Mesendoderm (in vitro differentiated cells): ENCODE results near the gene MIOS.

ENCODE experiments used
- DNase-seq: peaks from one replicate; pipeline ENCODE4 v3.0.0; 2013
- H2AK5ac ChIP-seq: 2 replicates; pipeline ENCODE4 v1.6.1; 2013; ENCODE audit warnings: low read length, inconsistent platforms
- H2BK120ac ChIP-seq: 2 replicates; pipeline ENCODE4 v1.6.1; 2013; ENCODE audit warnings: low read depth, mild to moderate bottlenecking, low read length, moderate library complexity, mixed read lengths
- H2BK15ac ChIP-seq: replicated peaks from 2 replicates; pipeline ENCODE4 v1.6.1; 2013; ENCODE audit warnings: low read depth, mild to moderate bottlenecking, moderate library complexity
- H2BK5ac ChIP-seq: 2 replicates; pipeline ENCODE4 v1.6.1; 2013; ENCODE audit warnings: low read length, inconsistent platforms
- H3K18ac ChIP-seq: 2 replicates; pipeline ENCODE4 v1.6.1; 2013; ENCODE audit warnings: mild to moderate bottlenecking, low read length, mixed read lengths
- H3K23ac ChIP-seq: one replicate; pipeline ENCODE4 v1.6.1; 2013; ENCODE audit warnings: low read length
- H3K27ac ChIP-seq: 2 replicates; pipeline ENCODE4 v1.5.1; 2013; ENCODE audit warnings: low read depth, mild to moderate bottlenecking, inconsistent platforms, low read length, moderate library complexity
- H3K27me3 ChIP-seq: 2 replicates; pipeline ENCODE4 v1.6.1; 2013; ENCODE audit warnings: low read length, control low read depth, mild to moderate bottlenecking, inconsistent platforms; ENCODE audit not compliant: insufficient read depth, poor library complexity
- H3K36me3 ChIP-seq: 2 replicates; pipeline ENCODE4 v1.6.1; 2013; ENCODE audit warnings: low read length, inconsistent platforms; ENCODE audit not compliant: control insufficient read depth, insufficient read depth
- H3K4ac ChIP-seq: one replicate; pipeline ENCODE4 v1.6.1; 2013; ENCODE audit warnings: low read depth, mild to moderate bottlenecking, low read length, moderate library complexity
- H3K4me1 ChIP-seq: 2 replicates; pipeline ENCODE4 v1.6.1; 2013; ENCODE audit warnings: low read depth, low read length, inconsistent platforms; ENCODE audit not compliant: control insufficient read depth
- H3K4me2 ChIP-seq: 2 replicates; pipeline ENCODE4 v1.6.1; 2013; ENCODE audit warnings: low read length
- H3K4me3 ChIP-seq: 2 replicates; pipeline ENCODE4 v1.5.1; 2013; ENCODE audit warnings: mild to moderate bottlenecking, low read length
- H3K56ac ChIP-seq: one replicate; pipeline ENCODE4 v1.6.1; 2013; ENCODE audit warnings: low read length
- H3K79me1 ChIP-seq: 2 replicates; pipeline ENCODE4 v1.6.1; 2013; ENCODE audit warnings: low read length, inconsistent platforms
- H3K79me2 ChIP-seq: 2 replicates; pipeline ENCODE4 v1.6.1; 2013; ENCODE audit warnings: mild to moderate bottlenecking, low read length; ENCODE audit not compliant: control insufficient read depth, insufficient read depth
- H3K9ac ChIP-seq: 2 replicates; pipeline ENCODE4 v1.6.1; 2013; ENCODE audit warnings: low read length, inconsistent platforms
- H4K5ac ChIP-seq: one replicate; pipeline ENCODE4 v1.6.1; 2013; ENCODE audit warnings: low read length
- H4K8ac ChIP-seq: one replicate; pipeline ENCODE4 v1.6.1; 2013; ENCODE audit warnings: low read depth, mild to moderate bottlenecking, control low read depth, low read length, moderate library complexity
- WGBS: extraction: QIAGEN DNeasy Blood & Tissue Kit; methylation state at CpG from one replicate; pipeline ENCODE4 v1.1.7; 2013; ENCODE audit warnings: low lambda C conversion rate, missing lambda C conversion rate; ENCODE audit not compliant: insufficient coverage; ENCODE audit errors: extremely low coverage; 5-methylcytosine and 5-hydroxymethylcytosine counted together

Gene MIOS

DNA sequence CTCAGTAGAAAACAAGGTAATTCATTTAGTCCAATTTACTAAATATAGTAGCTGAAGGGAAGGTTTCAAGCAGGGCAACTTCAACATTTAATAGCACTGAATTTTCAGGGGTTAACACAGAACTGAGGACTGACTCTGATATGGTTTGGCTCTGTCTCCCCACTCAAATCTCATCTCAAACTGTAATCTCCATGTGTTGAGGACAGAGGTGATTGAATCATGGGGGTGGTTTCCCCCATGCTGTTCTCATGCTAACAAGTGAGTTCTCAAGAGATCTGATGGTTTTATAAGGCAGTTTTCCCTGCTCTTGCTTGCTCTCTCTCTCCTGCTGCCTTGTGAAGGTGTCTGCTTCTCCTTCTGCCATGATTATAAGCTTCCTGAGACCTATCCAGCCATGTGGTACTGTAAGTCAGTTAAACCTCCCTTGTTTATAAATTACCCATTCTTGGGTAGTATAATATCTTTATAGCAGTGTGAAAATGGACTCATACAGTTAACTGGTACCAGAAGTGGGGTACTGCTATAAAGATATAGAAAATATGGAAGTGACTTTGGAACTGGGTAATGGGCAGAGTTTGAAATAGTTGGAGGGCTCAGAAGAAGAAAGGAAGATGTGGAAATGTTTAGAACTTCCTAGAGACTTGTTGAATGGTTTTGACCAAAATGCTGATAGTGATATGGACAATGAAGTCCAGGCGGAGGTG is 64.1 kb downstream of the MIOS start:
- no CpG with 5 or more reads among the region's 1 CpG for WGBS

DNA sequence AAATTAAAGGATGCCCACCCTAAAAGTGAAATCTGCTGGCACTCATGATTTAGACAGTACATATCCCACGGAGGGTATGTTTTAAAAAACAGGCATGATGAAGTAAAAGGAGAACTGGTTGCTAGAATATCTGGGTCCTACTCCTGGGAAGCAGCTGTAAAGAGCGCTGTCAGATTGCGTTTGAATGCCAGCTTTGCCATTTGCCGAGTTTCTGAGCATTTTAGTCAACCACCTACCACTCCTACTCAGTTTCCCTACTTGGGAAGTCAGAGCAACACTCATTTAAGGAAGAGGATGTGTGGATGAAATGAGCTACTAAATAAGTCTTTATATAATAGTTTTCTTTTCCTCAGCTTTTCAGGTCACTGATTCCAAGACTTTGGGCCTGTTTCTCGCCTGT is 72.7 kb downstream of the MIOS start:
- Histone ChIP-seq H3K27ac (no peak overlapping the region), H3K27me3 (no peaks in the 10 kb centered on the region)
- WGBS: no CpG with 5 or more reads among the region's 5 CpGs

More for the DNA sequence above, 64.1 kb downstream of the MIOS start:
- no peaks in the 10 kb centered on the region for H3K4me1 ChIP-seq
- H3K27ac ChIP-seq: no peak overlapping the region
- no peak overlapping the region for H3K18ac ChIP-seq
- no peaks in the 10 kb centered on the region for H3K79me1 ChIP-seq
- H3K56ac ChIP-seq: no peak overlapping the region
- H3K4me2 ChIP-seq: no peak overlapping the region
- H3K36me3 ChIP-seq: no peaks in the 10 kb centered on the region
- H2BK5ac ChIP-seq: no peak overlapping the region
- H3K27me3 ChIP-seq: no peaks in the 10 kb centered on the region
- H2BK120ac ChIP-seq: no peak overlapping the region
- no peak overlapping the region for H3K23ac ChIP-seq
- no peak overlapping the region for H4K8ac ChIP-seq
- H3K9ac ChIP-seq: no peak overlapping the region
- no peak for DNase-seq
- H2AK5ac ChIP-seq: no peak overlapping the region
- no peak overlapping the region for H4K5ac ChIP-seq
- no peaks in the 10 kb centered on the region for H3K79me2 ChIP-seq
- no peak overlapping the region for H2BK15ac ChIP-seq
- no peak overlapping the region for H3K4ac ChIP-seq
- no peak overlapping the region for H3K4me3 ChIP-seq

GRCh38 chr7:7639847-7640220 is 73.2 kb downstream of the MIOS start:
- no peak overlapping the region for H3K23ac ChIP-seq
- H2BK15ac ChIP-seq: no peak overlapping the region
- peak overlapping the region; percentile 42 for H3K4me2 ChIP-seq
- H3K79me1 ChIP-seq: peaks cover 2% of the 10 kb centered on the region
- H3K4ac ChIP-seq: peak overlapping the region; percentile 17
- H3K27ac ChIP-seq: no peak overlapping the region
- H2BK120ac ChIP-seq: no peak overlapping the region
- H2AK5ac ChIP-seq: no peak overlapping the region
- WGBS: no CpG with 5 or more reads among the region's 19 CpGs
- H3K4me1 ChIP-seq: no peaks in the 10 kb centered on the region
- DNase-seq: no peak
- no peak overlapping the region for H4K5ac ChIP-seq
- no peaks in the 10 kb centered on the region for H3K36me3 ChIP-seq
- H3K27me3 ChIP-seq: no peaks in the 10 kb centered on the region
- no peak overlapping the region for H3K18ac ChIP-seq
- H3K4me3 ChIP-seq: peak overlapping the region; percentile 97
- H3K79me2 ChIP-seq: no peaks in the 10 kb centered on the region
- H4K8ac ChIP-seq: no peak overlapping the region
- H3K56ac ChIP-seq: peak overlapping the region; percentile 99
- H3K9ac ChIP-seq: peak overlapping the region; percentile 93
- H2BK5ac ChIP-seq: no peak overlapping the region

More for the DNA sequence above, 72.7 kb downstream of the MIOS start:
- no peak overlapping the region for H2AK5ac ChIP-seq
- no peak overlapping the region for H4K8ac ChIP-seq
- H3K18ac ChIP-seq: no peak overlapping the region
- peak overlapping the region; percentile 42 for H3K4me2 ChIP-seq
- H3K4me3 ChIP-seq: peak overlapping the region; percentile 97
- no peak overlapping the region for H2BK15ac ChIP-seq
- H3K79me2 ChIP-seq: no peaks in the 10 kb centered on the region
- no peaks in the 10 kb centered on the region for H3K36me3 ChIP-seq
- no peak overlapping the region for H2BK120ac ChIP-seq
- H3K9ac ChIP-seq: peak overlapping the region; percentile 93
- H3K56ac ChIP-seq: peak overlapping the region; percentile 99
- no peaks in the 10 kb centered on the region for H3K4me1 ChIP-seq
- no peak overlapping the region for H3K4ac ChIP-seq
- no peak overlapping the region for H4K5ac ChIP-seq
- no peak overlapping the region for H2BK5ac ChIP-seq
- H3K23ac ChIP-seq: no peak overlapping the region
- H3K79me1 ChIP-seq: peaks cover 2% of the 10 kb centered on the region
- no peak for DNase-seq

- peak within 1 kb of the TSS; percentile 77 for H3K27ac ChIP-seq
- H3K4ac ChIP-seq: peak within 1 kb of the TSS; percentile 17
- no CpG with 5 or more reads among the region's 68 CpGs for WGBS
- DNase-seq: peak; percentile 100
- no peak within 1 kb of the TSS for H2BK120ac ChIP-seq
- H3K4me3 ChIP-seq: peak within 1 kb of the TSS; percentile 97
- no peak within 1 kb of the TSS for H4K8ac ChIP-seq
- no peak within 1 kb of the TSS for H4K5ac ChIP-seq
- H2AK5ac ChIP-seq: no peak within 1 kb of the TSS
- H3K4me2 ChIP-seq: peak within 1 kb of the TSS; percentile 89
- no peaks in the 10 kb centered on the region for H3K4me1 ChIP-seq
- no peak within 1 kb of the TSS for H3K23ac ChIP-seq
- H3K18ac ChIP-seq: no peak within 1 kb of the TSS
- H3K9ac ChIP-seq: peak within 1 kb of the TSS; percentile 93
- peaks cover 2% of the 10 kb centered on the region for H3K79me1 ChIP-seq
- no peak within 1 kb of the TSS for H2BK15ac ChIP-seq
- H3K27me3 ChIP-seq: no peaks in the 10 kb centered on the region
- peak within 1 kb of the TSS; percentile 70 for H2BK5ac ChIP-seq
- H3K56ac ChIP-seq: peak within 1 kb of the TSS; percentile 99
- no peaks in the 10 kb centered on the region for H3K36me3 ChIP-seq
- peaks cover 2% of the 10 kb centered on the region for H3K79me2 ChIP-seq
Observed at GRCh38 chr7:7640221-7641128, 73.8 kb downstream of the MIOS start, which contains the start of gene UMAD1. TSS of gene UMAD1 (plus strand) at chr7:7640752. CDS start at chr7:7673372, 32,620 bp downstream.

DNA sequence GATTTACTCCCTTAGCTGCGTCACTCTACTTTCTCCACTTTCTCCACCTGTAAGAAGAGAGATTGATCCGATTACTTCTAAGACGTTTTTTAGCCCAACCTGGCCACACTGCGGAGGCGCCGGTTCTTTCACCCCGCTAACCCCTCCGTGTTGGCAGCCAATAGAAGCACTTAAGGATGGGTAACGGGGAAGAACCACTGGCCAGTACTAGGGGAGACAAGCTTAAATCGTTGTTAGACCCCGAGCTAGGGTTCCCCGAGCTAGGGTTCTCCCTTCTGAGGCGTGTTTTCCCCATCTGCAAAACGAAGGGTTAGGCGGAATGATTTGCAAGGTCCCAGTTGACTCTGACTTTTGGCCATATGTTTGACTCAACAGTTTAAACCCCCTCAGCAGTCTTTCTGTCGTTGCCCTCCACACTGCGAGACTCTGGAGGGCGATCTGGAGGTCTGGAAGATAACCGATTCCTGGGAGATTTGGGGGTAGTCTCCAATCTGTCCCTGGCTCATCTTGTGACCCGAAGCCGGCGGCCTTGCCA is 74.5 kb downstream of the MIOS start:
- no peak overlapping the region for H3K18ac ChIP-seq
- no peaks in the 10 kb centered on the region for H3K36me3 ChIP-seq
- peak overlapping the region; percentile 90 for H3K9ac ChIP-seq
- H4K8ac ChIP-seq: no peak overlapping the region
- H3K23ac ChIP-seq: no peak overlapping the region
- H2BK15ac ChIP-seq: no peak overlapping the region
- peak overlapping the region; percentile 99 for H3K56ac ChIP-seq
- peaks cover 5% of the 10 kb centered on the region for H3K79me1 ChIP-seq
- H3K27ac ChIP-seq: peak overlapping the region; percentile 77
- H3K4ac ChIP-seq: no peak overlapping the region
- no peak overlapping the region for H2AK5ac ChIP-seq
- no peak overlapping the region for H4K5ac ChIP-seq
- H3K4me1 ChIP-seq: no peaks in the 10 kb centered on the region
- no peaks in the 10 kb centered on the region for H3K27me3 ChIP-seq
- peak; percentile 57 for DNase-seq
- H3K4me3 ChIP-seq: peak overlapping the region; percentile 96
- peaks cover 2% of the 10 kb centered on the region for H3K79me2 ChIP-seq
- no peak overlapping the region for H2BK120ac ChIP-seq
- peak overlapping the region; percentile 89 for H3K4me2 ChIP-seq
- no CpG with 5 or more reads among the region's 22 CpGs for WGBS
- no peak overlapping the region for H2BK5ac ChIP-seq
